HEK293 (cell line): ENCODE data around the gene CLEC16A.

ENCODE experiments used
- CTCF ChIP-seq: fragments of 450-650 bp; formaldehyde crosslinking; IDR thresholded peaks from 2 replicates; pipeline ENCODE4 v1.5.1; 2016; ENCODE audit warnings: missing biosample characterization, missing genetic modification characterization
- TRIM28 ChIP-seq: IDR thresholded peaks from 2 replicates; pipeline ENCODE4 v1.6.1; 2011; ENCODE audit warnings: low read length, control low read depth, borderline replicate concordance
- ZNF211 ChIP-seq: fragments of 450-650 bp; formaldehyde crosslinking; IDR thresholded peaks from 2 replicates; pipeline ENCODE4 v1.5.1; 2016; ENCODE audit warnings: low read depth, missing biosample characterization, missing genetic modification characterization
- ZNF248 ChIP-seq: fragments of 450-650 bp; formaldehyde crosslinking; IDR thresholded peaks from 2 replicates; pipeline ENCODE4 v1.5.1; 2017; ENCODE audit warnings: missing biosample characterization, missing genetic modification characterization
- ZNF266 ChIP-seq: fragments of 450-650 bp; formaldehyde crosslinking; IDR thresholded peaks from 2 replicates; pipeline ENCODE4 v1.5.1; 2016; ENCODE audit warnings: missing biosample characterization, missing genetic modification characterization, low read depth
- ZNF350 ChIP-seq: fragments of 450-650 bp; formaldehyde crosslinking; IDR thresholded peaks from 2 replicates; pipeline ENCODE4 v1.5.0; 2017; ENCODE audit warnings: missing biosample characterization, mild to moderate bottlenecking, missing genetic modification characterization
- ZNF521 ChIP-seq: fragments of 450-650 bp; formaldehyde crosslinking; IDR thresholded peaks from 2 replicates; pipeline ENCODE4 v1.5.1; 2017; ENCODE audit warnings: missing biosample characterization, mild to moderate bottlenecking, missing genetic modification characterization
- ZNF560 ChIP-seq: fragments of 450-650 bp; formaldehyde crosslinking; IDR thresholded peaks from 2 replicates; pipeline ENCODE4 v1.5.1; 2017; ENCODE audit warnings: missing biosample characterization, missing genetic modification characterization, borderline replicate concordance
- ZNF785 ChIP-seq: fragments of 450-650 bp; formaldehyde crosslinking; IDR thresholded peaks from 2 replicates; pipeline ENCODE4 v1.5.1; 2016; ENCODE audit warnings: missing biosample characterization, missing genetic modification characterization
- ZNF792 ChIP-seq: fragments of 450-650 bp; formaldehyde crosslinking; IDR thresholded peaks from 2 replicates; pipeline ENCODE4 v1.5.1; 2016; ENCODE audit warnings: missing biosample characterization, missing genetic modification characterization
- ZSCAN5A ChIP-seq: fragments of 450-650 bp; formaldehyde crosslinking; IDR thresholded peaks from 2 replicates; pipeline ENCODE4 v1.5.1; 2016; ENCODE audit warnings: missing biosample characterization, missing genetic modification characterization

GRCh38 chr16:11107780-11108465, 163.6 kb downstream of the CLEC16A start:
- TF ChIP-seq ZNF266 (tag by site-specific recombination) (no peak), ZNF248 (no peak), ZNF211 (tag by site-specific recombination) (no peak), TRIM28 (no peak), ZNF560 (tag by site-specific recombination) (no peak), CTCF (tag by site-specific recombination) (no peak), ZNF350 (tag by site-specific recombination) (no peak), ZNF521 (no peak), ZNF792 (no peak), ZNF785 (tag by site-specific recombination) (no peak), ZSCAN5A (tag by site-specific recombination) (no peak)
